HG02852 (cell line): ENCODE results near the gene ANKDD1B.
"Not testable (repeated sequence)": the region's sequence is repeated elsewhere in the genome, so short reads cannot be mapped to it uniquely, and the experiment has no call there.

Experiments used
- ATAC-seq: cut with Tn5 transposase; IDR thresholded peaks from one replicate; pipeline ENCODE4 v1.9.1; 2021; ENCODE audit warnings: mild to moderate bottlenecking, moderate library complexity; ENCODE audit not compliant: unreplicated experiment

ANKDD1B gene

GRCh38 chr5:75611311-75612225 lies at the start of gene ANKDD1B:
TSS of gene ANKDD1B (plus strand) at chr5:75611453. CDS start at chr5:75611635, 182 bp downstream.
- no peak for ATAC-seq

GRCh38 chr5:75565991-75566709 lies 45.1 kb upstream of the ANKDD1B start:
- peak; percentile 6 for ATAC-seq

- peak; percentile 84 for ATAC-seq
Observed at GRCh38 chr5:75566710-75567309, 44.4 kb upstream of the ANKDD1B start.

- ATAC-seq = peak; percentile 45
Observed at GRCh38 chr5:75567710-75568109, 43.5 kb upstream of the ANKDD1B start.

- ATAC-seq = no peak
Observed at GRCh38 chr5:75568202-75568601, 43.1 kb upstream of the ANKDD1B start.

- ATAC-seq = no peak
Observed at GRCh38 chr5:75571547-75571946, 39.7 kb upstream of the ANKDD1B start.

- ATAC-seq = peak; percentile 16
Observed at GRCh38 chr5:75574791-75575190, 36.5 kb upstream of the ANKDD1B start.

GRCh38 chr5:75578280-75578679 lies 33.0 kb upstream of the ANKDD1B start:
- not testable (repeated sequence) for ATAC-seq

GRCh38 chr5:75584641-75585040 lies 26.6 kb upstream of the ANKDD1B start:
- ATAC-seq = no peak

- ATAC-seq = no peak
Observed at GRCh38 chr5:75588666-75589065, 22.6 kb upstream of the ANKDD1B start.

- ATAC-seq = no peak
Observed at GRCh38 chr5:75600535-75600934, 10.7 kb upstream of the ANKDD1B start.

- no peak for ATAC-seq
Observed at GRCh38 chr5:75601567-75601966, 9.7 kb upstream of the ANKDD1B start.

GRCh38 chr5:75601996-75602395 lies 9.3 kb upstream of the ANKDD1B start:
- no peak for ATAC-seq

- ATAC-seq = no peak
Observed at GRCh38 chr5:75603371-75603770, 7.9 kb upstream of the ANKDD1B start.

- no peak for ATAC-seq
Observed at GRCh38 chr5:75603821-75604220, 7.4 kb upstream of the ANKDD1B start.

- ATAC-seq = not testable (repeated sequence)
Observed at GRCh38 chr5:75607341-75607740, 3.9 kb upstream of the ANKDD1B start.

- no peak for ATAC-seq
Observed at GRCh38 chr5:75608870-75609269, 2.4 kb upstream of the ANKDD1B start.

GRCh38 chr5:75610201-75610600 lies 1.1 kb upstream of the ANKDD1B start:
- ATAC-seq = no peak

GRCh38 chr5:75610859-75611310 lies 368 bp upstream of the ANKDD1B start:
- ATAC-seq = not testable (repeated sequence)

- ATAC-seq = no peak
Observed at GRCh38 chr5:75612226-75612569, 945 bp downstream of the ANKDD1B start.

- no peak for ATAC-seq
Observed at GRCh38 chr5:75612901-75613300, 1.6 kb downstream of the ANKDD1B start.

- no peak for ATAC-seq
Observed at GRCh38 chr5:75614176-75614575, 2.9 kb downstream of the ANKDD1B start.
